CD4-positive, alpha-beta T cell treated with Interleukin-15 for 4 hours (primary cell): ENCODE results near the gene OVAAL.

Experiments
- DNase-seq: peaks from one replicate; pipeline ENCODE4 v3.0.0-alpha.2; 2020; ENCODE audit warnings: low spot score

The OVAAL gene

DNA sequence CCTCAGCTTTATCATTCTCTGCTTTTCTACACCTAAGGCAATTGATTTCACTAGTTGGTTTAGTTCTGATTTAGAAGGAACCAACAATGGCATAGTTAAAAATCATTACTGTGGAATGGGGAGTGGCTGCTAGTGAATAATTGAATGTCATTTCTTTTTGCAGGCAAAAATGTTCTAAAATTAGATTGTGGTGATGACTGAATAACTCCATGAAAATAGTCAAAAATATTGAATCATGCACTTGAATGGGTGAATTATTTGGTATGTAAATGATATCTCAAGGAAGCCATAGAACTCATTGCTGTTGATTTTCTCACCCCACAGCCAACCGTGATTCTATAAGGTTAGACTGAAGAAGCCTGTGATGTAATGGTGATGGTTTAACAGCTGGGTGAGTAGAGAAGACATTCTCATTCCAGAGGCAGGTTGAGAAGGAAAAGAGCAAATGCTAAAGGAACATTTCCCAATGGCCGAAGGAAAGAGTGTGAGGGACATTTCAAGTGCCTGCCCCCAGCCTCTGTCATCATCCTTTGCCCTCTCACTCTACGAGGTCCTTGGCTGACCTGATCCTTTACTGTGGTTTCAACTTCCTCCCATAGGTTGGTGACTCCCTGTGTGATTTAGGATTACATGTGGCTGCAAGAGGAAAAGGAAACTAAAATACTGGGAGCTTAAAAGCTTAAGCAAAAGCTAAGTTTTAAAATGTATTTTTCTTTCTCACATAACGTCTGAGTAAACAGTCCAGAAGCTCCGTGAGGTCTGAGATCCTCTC, 12.5 kb downstream of the OVAAL start:
- no peak for DNase-seq

DNA sequence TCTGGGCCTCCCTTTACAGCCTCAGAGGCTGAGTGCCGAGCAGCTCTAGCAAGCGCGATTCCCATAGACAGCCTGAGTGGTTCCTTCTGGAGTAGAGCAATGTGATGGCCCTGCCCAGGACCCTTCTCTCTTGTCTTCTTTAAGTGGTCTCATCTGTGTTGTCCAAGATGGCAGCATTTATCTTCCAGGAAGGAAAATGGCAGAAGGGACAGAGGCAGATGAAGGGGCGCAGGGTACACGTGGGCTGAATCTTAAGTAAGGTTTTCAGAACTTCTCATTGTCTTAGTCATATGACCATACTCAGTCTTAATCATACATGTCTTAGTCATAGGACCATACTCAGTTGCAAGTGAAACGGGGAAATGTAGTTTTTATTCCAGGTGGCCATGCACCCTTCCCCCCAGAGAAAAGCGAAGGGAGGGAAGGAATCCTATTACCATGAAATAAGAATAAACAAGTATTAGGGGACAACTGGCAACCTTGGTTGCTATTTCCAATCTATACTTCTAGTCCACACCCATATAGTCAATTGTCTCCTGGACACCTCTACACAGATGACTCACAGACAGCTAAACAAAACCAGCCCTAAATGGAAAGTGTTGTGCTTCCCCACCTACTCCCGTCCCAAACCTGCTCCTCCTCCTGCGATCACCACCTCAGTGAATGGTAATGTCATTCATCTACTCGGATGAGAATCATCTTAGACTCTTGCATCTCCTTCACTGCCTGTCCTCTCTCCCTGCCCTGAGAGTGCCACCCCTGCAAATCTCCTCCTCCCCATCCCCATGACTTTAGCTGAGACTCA, 13.3 kb downstream of the OVAAL start:
- DNase-seq = no peak

DNA sequence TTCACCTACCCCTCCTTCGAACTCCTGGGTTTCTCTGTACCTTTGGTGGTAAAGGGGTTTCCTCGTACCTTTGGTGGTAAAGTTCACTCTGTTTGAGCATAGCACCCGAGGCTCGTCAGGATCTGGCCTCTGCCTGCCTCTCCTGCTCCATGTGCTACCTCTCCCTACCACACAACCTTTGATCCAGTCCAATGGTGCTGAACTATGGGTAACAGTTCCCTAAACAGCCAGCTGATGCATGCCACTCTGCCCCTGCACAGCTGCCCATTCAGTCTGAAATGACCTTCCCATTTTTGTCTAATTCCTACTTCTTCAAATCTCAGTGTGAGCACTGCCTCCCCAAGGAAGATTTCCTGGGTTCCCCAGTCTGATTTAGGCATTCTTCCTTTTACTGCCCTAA, 14.0 kb downstream of the OVAAL start:
- no peak for DNase-seq

DNA sequence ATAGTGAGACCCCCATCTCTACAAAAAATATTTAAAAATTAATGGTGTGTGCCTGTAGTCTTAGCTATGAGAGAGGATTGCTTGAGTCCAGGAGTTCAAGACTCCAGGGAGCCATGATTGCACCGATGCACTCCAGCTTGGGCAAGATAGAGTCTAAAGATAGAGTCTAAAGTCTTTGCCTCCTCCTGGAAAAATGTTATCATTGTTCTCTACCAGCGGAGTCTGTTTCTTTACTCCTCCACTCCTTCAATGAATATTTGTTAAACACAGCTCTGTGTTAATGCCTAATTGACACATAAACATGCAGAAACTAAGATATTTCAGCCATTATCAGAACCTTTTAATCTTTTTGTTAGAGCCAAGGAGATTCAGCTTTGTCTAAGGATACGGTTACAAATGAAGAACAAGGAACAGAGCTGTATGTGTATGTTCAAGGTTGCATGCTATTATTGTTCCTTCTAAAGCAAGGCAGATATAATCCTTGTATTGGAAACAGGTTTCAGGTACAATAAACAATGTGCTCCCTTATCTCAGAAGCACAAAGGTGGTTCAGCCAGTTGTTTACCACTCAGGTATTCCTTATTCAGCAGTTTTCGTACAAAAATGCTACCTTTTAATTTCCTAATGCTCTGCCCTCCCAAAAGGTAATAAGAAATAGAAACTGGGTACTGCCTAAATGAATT, 15.4 kb downstream of the OVAAL start:
- no peak for DNase-seq

- DNase-seq = no peak
Observed at GRCh38 chr1:180577361-180577760, 18.6 kb downstream of the OVAAL start.

- no peak for DNase-seq
Observed at GRCh38 chr1:180579961-180580611, 21.3 kb downstream of the OVAAL start.

- DNase-seq = no peak
Observed at GRCh38 chr1:180581635-180582039, 22.9 kb downstream of the OVAAL start.

- DNase-seq = no peak
Observed at GRCh38 chr1:180584869-180585268, 26.1 kb downstream of the OVAAL start.

GRCh38 chr1:180585994-180586359, 27.2 kb downstream of the OVAAL start:
- no peak for DNase-seq

DNA sequence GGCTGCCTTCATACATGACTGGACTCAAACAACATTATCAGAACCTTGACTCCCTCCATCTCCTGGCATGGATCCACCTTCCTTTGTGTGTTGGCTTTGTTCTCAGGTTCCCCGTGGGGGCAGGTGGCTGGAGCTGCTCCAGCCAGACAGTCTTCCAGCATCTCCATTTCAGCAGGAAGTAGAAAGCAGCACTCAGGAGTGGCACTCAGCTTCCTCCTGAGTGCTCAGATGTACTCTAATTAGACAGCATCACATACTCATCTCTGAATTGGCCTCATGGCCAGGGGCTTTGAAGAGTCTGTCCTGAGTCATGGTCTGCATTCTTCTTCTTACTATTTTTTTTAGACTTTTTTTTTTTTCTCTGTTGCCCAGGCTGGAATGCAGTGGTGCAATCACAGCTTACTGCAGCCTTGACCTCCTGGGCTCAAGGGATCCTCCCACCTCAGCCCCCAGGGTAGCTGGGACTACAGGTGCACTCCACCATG, 27.9 kb downstream of the OVAAL start:
- no peak for DNase-seq

- DNase-seq = no peak
Observed at GRCh38 chr1:180588121-180588520, 29.4 kb downstream of the OVAAL start.

GRCh38 chr1:180590889-180591288, 32.1 kb downstream of the OVAAL start:
- DNase-seq = no peak

GRCh38 chr1:180593382-180593781, 34.6 kb downstream of the OVAAL start:
- DNase-seq = no peak

- DNase-seq = no peak
Observed at GRCh38 chr1:180594723-180595122, 36.0 kb downstream of the OVAAL start.

GRCh38 chr1:180595966-180596365, 37.2 kb downstream of the OVAAL start:
- no peak for DNase-seq

GRCh38 chr1:180597520-180597919, 38.8 kb downstream of the OVAAL start:
- no peak for DNase-seq

DNA sequence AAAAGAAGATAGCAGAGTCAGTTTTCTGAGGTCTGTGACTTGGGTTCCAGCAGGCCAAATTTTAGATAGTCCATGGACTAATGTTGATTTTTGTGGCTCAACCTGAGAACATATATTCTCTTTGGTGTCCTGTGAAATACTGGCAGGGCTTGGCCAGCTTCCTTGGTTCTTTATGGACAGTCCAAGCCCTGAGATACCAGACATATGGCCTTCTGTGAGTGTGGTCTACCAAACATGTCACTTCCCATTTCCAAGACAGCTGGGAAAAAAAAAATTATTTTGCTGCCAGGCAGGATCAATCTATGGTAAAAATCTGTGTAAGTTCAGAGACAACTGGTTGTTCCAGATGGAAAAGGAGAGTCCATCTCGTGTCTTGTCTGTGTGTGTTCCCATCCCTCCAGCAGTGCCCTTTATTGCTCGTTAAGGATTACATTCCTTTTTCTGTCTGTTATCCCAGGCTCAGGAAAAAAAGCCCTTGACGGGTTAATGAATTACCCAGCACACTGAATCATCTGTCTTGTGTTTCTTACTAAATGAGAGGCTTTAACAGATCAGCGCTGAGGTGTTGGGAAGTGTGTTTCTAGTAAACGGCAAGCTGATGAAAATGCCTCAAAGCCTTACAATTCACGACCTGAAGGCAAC, 39.7 kb downstream of the OVAAL start:
- no peak for DNase-seq

GRCh38 chr1:180600343-180600742, 41.6 kb downstream of the OVAAL start:
- DNase-seq = no peak

DNA sequence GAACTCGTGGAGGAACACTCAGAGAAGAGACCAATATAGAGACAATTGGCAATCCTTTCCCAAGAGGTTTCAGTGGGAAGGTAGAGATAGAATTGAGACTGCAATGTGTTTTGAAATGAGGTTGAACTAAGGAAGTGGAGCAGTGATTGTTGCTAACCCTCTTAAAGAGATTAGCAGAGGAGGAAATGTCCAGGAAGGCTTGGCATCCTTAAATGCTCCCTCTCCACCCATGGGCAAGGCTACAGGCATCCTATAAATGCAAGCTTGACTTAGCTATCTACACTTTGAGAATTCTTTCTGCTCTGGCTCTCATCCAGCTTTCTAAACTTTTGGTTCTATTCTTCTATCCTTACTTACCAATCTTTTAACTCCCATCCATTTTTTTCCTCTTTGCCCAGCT, 42.7 kb downstream of the OVAAL start:
- no peak for DNase-seq

- no peak for DNase-seq
Observed at GRCh38 chr1:180603223-180603849, 44.6 kb downstream of the OVAAL start.

GRCh38 chr1:180603850-180604226, 45.1 kb downstream of the OVAAL start:
- no peak for DNase-seq
